ENCODE measurements around the gene GNB1. TPM values are rescaled to one million over a fixed set of nuclear protein-coding genes. Genes with fewer than 3 reads are reported as not detected.
"Not testable (repeated sequence)": the region's sequence is repeated elsewhere in the genome, so short reads cannot be mapped to it uniquely, and the experiment has no call there.

The GNB1 gene
- total RNA-seq = 409 and 419 TPM in 2 replicates

DNA sequence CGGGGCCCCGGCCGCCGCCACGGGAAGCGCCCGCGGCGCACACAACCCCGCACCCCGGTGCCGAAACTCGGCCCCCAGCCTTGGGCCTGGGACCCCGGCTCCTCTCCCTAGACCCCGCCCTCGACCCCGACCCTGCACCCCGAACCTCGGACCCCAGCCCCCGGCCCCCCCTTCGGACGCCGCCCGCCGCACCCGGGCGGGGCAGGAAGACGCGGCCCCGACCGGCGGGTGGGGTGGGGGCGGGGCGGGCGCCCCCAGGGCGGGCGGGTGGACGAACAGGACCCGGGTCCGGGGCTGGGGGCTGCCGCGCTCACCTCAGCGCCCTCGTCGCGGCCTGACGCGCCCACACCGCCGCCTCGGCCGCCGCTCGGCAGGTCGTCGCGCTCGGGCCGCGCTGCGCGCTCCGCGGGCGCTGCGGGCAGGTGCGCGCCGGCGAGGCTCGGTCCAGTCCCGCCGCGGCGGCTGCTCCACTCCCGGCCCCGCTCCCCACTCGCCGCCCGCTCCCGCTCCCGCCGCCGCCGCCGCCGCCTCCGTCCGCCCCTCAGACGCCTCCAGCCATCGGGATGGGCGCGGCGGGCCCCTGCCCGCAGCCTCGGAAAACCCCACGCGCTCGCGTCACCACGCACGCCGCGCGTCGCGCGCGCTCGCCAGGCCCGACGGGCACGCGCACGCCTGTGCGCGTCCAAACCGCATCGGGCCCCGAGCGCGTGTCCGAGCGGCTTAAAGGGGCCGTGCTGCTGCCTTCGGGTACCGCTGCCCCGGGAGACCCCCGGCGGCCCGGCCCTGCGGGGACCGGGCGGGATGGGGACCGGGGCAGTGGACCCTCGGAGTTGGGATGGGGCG lies at the start of gene GNB1:
Gene GNB1 (minus strand): TSS at position 582 of the 843 bp plus-strand sequence. CDS start 65,634 bp downstream, outside the sequence.
- intact Hi-C loops (cut with micrococcal nuclease) = loop anchor here (1.0 to 2.0 kb wide), 5 partner anchors 9 to 166 kb away; partner anchors contain the start of genes CDK11A, NADK and TMEM52

DNA sequence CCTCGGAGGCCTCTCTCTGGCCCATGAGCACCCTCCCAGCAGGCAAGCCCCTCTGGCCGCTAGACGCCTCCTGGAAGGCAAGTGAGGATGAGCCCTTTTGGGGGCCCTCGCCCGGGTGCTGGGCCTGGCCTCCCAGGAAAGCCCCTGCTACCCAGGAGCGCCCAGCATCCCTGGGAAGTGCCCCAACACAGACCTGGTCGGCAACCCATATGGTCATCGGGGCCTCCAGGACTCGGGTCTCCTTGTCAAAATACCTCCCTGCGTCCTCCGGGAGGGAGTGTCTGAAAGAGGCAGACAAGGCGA lies 49.2 kb upstream of the GNB1 start:
- intact Hi-C loops (cut with micrococcal nuclease) = no loop called here

DNA sequence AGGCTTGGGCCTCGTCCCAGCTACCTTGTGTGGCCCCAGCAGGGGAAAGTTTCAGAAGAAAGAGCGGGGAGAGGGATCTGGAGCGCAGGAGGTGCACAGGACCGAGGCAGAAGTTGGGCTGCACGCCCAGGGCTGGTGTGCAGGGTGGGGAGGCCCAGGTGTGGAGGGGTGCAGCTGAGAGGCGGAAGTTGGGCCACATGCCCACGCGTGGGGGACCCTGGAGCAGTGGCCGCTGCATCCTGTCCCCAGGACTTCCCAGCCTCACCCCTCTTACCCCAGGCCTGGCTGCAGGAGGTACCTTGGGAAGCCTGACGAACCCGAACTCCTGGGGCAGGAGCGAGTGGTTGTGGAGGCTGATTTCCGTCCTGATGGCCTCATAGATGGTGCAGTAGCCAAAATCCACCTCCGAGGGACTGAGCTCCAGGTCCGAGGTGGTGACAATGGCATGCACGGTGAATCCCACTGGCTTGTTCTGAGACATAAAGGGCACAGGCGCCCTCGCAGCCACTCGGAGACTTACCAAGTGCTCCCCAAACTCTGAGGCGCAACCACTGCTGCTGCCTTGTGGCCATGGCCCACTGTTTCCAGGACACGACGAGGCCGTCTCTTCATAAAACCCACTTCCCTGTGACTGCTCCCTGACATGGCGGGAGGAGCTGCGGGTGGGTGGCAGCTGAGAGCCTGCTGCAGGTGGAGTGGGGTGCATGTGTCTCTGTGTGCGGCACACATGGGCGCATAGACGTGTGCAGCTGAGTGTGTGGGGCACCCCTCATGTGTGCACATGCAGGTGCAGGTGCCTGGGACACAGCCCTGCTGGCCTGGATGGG lies 48.6 kb upstream of the GNB1 start:
- intact Hi-C loops (cut with micrococcal nuclease) = no loop called here

DNA sequence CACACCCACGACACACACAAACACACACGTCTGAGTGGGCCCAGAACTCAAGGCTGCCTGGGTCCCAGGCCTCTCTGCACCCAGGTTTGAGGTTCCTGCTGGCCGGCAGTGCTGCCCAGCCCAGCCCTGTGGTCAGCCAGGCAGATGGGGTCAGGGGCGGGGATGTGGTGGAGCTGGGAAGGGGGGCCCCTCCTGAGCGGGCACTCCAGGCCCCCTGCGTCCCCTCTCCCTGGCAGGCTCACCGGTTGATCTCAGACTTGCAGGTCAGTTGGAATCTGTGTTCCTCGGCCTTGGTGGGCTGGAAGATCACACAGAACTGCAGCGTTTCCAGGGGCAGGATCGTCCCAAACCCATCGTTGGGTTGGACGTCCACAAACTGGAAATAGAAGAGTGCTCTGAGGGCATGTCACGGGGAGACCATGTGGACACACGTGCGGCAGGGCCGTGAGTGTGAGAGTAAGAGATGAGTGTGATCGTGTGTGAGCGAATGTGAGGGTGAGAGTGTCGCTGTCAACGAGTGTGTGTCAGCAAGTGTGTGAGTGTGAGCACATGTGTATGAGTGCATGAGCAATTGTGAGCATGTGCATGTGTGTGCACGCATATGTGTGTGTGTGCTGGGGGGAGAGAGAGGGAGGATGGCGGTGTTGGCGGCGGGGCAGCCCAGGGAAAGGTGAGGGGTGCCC lies 47.9 kb upstream of the GNB1 start:
- intact Hi-C loops (cut with micrococcal nuclease) = no loop called here

DNA sequence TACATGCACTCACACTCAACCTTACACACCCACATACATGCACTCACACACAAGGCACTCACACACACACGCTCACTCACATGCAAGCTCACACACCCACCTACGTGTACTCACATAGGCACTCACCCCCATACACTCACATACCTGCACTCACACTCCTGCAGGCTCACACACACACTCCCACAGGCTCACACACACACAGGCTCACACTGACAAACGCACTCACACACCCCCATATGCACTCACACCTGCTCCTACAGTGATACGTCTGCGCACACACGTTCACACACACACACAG lies 47.3 kb upstream of the GNB1 start:
- intact Hi-C loops (cut with micrococcal nuclease) = no loop called here

DNA sequence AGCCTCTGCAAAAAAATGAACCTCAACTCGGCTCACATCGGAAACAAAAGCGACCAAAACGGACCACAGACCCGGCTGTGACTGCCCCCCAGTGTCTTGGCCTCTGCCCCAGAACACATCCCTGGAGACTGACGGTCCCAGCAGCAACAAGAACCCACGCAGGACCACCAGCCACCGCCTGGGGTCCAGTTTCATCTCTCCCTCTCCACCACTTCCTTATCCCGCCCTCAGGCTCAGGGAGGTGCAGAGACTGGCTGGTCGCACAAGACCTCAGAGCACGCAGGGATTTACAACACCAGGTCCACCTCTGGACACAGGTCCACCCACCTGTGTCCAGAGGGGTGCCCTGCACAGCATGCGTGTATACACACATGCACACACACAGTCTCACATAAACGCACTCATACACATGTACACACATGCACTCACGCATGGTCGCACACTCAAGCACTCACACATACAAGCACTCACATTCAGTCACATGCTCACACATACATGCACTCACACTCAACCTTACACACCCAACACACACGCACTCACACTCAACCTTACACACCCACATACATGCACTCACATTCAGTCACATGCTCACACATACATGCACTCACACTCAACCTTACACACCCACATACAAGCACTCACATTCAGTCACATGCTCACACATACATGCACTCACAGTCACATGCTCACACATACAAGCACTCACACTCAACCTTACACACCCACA lies 46.8 kb upstream of the GNB1 start:
- intact Hi-C loops (cut with micrococcal nuclease) = no loop called here

DNA sequence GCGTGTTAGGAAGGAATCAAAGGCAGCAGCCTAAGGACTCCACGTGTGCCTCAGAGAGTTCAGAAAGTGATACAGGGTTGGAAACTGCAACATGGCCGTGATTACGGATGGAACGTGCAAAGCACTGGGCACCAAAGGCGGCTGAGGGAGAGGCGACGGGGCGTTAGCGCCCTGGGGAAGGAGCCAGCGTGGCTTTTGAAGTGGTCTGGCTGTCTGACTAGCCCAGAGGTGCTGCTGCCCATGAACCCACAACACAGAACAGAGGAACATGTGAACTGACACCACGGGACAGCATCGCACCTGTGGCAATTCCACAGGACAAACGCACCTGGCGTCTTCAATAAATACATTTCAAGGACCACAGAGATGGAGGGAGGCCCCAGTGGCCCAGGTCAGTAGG lies 46.2 kb upstream of the GNB1 start:
- intact Hi-C loops (cut with micrococcal nuclease) = no loop called here

DNA sequence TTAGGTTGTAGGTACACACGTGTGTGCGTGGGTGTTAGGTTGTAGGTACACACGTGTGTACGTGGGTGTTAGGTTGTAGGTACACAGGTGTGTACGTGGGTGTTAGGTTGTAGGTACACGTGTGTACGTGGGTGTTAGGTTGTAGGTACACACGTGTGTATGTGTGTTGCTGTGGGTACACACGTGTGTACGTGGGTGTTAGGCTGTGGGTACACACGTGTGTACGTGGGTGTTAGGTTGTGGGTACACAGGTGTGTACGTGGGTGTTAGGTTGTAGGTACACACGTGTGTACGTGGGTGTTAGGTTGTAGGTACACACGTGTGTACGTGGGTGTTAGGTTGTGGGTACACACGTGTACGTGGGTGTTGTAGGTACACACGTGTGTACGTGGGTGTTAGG lies 44.0 kb upstream of the GNB1 start:
- intact Hi-C loops (cut with micrococcal nuclease) = not testable (repeated sequence)

DNA sequence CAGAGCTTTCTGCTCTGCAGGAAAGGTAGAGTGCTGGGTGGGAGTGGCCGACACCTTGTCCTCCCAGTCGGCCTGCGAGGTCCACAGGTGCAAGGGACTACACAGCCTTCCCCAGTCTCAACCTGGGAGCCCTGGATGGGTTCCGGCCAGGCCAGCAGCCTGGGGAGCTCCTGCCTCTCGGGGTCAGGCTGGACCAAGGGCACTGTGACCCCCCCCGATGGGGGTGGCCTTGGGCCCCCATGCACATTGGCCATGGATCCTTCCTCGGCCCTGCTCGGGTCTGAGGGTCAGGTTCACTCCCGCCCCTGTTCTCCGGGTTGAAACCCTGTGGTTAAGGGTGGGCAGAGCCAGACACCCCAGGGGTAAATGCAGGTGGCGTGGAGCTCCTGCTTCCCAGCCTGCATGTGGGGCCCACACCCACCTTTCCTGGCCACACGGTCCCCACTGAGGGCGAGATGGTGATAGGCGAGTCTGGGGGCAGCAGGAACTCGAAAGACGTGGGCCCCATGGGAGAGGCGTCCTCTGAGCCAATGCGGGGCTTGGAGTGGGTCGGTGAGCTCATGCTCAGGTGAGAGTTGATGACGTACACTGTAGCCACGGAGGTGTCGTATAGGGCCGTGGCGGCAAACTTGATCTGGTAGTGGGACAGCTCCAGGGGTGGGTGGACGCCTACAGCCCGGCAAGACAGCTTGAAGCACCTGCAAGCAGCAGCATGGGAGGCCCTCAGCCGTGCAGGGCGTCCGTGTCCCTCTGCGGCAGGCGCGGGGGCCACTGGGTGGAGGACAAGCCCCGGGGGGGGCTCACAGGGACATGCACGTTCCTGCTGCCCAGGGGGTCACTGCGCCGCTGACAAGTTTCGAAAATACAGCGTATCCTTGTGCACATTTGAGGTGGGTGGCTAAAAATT lies 39.0 kb upstream of the GNB1 start:
- intact Hi-C loops (cut with micrococcal nuclease) = no loop called here

DNA sequence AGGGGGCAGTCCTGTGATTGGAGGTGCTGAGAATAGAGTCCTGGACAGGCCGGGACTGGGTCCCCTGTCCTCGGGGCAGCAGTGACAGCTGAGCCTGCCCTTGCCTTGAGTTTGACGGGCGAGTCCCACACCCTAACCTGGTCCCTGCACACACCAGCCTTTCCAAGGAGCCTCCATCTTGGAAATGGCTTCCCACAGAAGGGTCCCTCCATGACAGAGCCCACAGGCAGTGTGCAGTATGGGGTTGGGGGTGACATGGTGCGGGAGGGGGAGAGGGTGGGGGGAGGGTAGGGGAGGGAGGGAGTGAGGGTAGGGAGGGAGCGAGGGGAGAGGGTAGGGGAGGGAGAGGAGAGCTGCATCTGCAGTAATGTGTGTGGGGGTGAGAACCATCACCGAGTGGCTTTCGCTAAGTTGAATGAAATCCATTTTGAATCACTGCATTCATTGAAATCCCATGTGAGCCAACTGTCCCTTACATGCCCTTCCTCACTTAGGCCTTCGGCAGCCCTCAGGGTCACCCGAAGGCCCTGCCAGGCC lies 38.3 kb upstream of the GNB1 start:
- intact Hi-C loops (cut with micrococcal nuclease) = no loop called here

DNA sequence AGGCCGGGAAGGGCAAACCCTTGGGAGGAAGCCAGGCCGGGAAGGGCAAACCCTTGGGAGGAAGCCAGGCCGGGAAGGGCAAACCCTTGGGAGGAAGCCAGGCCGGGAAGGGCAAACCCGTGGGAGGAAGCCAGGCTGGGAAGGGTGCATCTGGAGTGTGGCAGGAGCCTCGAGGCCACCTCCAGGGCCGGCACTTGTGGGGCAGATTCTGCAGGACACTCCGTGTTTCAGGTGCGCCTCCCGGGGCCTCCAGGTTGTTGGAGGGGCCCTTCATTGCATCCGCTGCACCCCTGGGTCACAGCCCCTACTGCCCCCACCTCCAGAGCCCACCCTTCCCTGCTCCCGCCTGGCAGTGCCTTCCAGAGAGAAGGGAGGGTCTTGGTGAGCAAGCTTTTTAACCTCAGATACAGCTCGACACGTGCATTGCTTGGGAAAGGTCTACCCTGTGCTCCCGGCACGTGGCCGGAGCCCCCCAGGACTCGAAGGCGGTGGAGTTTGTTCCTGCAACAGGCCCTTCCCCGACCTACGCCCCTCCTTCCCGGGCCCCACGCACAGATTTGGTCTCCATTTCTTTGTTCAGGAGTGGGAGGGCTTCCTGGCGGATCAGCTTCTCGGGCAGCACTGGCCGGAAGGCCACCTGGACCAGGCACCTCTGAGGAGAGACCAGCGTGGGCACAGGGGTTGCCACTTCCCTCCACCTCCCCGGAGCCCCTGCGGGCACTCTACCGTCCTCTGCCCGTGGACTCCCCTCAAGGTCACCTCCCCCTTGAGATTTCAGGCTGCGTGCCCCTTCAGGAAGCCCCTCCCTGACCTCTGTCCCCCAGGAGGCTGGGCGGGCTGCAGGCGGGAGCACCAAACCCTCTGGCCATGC lies 37.6 kb upstream of the GNB1 start:
- intact Hi-C loops (cut with micrococcal nuclease) = no loop called here

DNA sequence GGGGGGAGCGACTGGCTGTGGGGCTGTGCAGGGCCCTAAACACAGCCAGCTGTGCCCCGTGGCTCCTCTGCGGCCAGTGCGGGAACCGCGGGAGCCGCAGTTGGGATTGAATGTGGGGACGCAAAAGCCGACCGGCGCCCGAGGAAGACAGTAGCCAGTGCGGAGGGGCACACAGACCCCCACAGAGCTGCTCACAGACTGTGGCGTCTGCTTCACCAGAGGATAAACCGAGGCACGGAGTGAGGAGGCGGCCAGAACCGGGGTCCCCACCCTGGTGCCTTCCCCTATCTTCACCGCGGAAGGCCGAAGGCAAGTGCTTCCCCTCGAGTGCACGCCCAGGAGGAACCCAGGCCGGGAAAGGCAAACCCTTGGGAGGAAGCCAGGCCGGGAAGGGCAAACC lies 36.9 kb upstream of the GNB1 start:
- intact Hi-C loops (cut with micrococcal nuclease) = no loop called here

DNA sequence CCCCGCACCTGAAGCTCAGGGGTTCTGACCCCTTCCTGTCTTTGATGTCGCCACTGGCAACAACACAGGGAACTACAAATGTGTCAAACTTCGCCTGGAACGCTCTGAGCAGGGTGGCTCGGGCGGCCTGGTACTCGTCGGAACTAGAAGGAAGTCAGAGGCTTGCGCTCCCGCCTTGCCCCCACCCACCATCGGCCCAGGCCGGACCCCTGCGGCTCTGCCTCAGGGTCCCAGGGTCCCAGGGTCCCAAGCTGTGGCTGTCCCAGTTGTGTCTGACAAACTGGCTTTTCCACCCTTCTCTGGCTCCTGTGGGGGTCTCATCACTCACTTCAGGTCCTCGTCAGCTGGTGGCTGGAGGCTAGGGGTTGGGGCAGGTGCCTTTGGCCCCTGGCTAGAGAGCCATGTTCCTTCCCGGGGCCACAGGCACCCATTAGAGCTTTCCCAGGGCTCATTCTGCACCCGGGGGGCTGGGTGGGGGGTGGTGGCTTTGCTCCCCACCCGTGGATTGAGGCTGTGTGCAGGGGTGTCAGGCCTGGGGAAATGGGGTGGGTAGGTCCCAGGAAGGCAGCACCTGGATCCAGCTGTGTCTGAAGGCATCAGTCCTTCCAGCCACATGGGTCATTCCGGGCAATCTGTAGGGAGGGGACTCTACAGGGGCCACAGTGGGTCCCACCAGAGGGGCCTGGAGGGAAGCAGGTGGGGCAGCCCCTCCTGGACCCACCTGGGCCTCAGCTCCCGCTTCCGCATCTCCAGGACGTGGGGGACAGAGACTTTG lies 36.2 kb upstream of the GNB1 start:
- intact Hi-C loops (cut with micrococcal nuclease) = no loop called here

DNA sequence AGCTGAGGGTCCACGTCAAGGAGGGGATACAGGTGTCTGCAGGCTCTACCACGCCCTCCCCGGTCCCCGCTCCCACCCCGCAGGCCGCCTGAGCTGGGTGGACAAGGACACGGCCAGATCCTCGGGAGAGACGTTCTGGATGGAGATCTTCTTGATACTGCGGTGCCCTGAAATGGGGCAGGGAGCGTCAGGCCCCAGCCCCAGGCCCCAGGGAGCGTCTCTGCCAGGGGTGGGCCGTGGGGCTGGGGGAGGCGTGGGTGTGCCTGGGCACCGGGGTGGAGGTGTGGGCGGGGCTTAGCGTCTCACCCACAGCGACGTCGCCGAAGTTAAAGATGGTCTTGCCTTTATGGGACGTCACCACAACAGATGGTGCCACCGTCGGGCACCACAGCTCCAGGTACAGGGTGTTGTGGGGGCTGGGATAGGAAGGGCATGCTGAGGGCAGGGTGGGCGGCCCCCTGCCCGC lies 35.5 kb upstream of the GNB1 start:
- intact Hi-C loops (cut with micrococcal nuclease) = no loop called here

DNA sequence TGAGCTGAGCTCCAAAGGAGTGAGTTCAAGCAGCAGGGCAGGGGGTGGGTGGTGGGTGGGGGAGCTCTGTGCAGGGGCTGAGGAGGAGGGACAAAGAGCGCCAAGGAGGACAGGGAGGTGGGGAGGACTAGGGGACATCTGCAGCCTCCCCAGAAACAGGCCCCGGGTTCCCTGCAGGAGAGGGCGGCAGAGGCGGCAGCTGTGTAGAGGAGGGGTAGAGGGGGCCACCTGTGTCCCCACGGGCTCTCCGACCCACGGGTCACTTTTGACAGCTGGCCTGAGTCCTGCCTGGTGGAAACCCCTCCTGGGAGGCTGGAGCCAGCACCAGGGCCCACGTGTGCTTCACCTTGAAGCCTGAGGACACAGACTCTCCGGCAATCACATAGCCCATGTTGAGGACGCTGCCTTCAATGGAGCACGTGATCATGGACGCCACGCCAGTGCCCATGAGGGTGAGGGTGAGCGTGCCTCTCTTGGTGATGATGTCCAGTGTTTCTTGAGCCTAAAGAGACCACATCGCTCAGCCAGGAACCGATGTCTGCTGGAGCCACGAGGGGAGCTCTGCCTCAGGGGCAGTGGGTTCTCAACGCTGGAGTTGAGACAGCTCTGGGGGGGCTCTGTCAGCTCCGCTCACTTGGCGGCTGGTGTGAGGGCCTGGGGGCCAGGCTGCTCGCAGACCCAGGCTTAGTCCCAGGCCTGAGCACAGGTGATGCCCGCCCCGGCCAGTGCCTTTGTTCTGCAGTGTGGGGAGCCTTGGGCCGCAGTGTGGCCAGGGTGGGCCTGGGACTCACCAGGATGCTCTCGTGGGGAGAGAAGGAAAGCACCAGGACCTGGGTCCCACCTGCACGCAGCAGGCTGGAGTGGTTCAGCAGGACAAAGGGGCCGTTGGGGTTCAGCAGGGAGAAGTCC lies 34.8 kb upstream of the GNB1 start:
- intact Hi-C loops (cut with micrococcal nuclease) = no loop called here

DNA sequence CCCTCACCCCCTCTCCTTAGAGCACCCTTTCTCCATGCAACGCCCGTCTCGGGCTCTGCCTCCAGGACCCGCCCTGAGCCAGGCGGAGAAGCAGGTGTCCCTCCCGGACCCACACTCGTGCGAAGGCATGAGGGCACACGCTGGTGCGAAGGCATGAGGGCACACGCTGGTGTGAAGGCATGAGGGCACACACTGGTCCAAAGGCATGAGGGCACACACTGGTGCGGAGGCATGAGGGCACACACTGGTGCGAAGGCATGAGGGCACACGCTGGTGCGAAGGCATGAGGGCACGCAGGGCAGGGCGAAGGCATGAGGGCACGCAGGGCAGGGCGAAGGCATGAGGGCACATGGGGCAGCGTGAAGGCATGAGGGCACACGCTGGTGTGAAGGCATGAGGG lies 34.0 kb upstream of the GNB1 start:
- intact Hi-C loops (cut with micrococcal nuclease) = no loop called here

DNA sequence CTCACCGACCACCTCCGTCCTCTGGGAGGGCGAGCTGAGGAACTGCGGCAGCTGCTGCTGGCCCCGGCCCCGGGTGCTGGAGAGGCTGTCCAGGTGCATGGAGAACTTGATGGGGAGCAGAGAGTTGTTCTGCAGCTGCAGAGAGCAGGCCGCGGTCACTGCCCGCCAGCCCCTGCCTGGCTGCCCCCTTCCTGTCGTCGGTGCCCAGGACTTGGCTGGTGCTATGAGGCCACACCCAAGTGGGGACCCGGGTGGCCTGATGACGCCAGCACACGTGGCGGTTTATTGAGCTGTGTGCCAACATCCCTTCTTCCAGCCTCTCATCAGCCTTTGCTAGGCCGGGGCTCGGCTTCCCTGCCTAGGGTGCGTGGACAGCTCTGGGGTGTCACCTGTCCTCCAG lies 33.5 kb upstream of the GNB1 start:
- intact Hi-C loops (cut with micrococcal nuclease) = no loop called here

Data from T-helper 1 cell treated with Interleukin-12 subunit alpha and Interleukin-12 subunit beta and Interleukin-4 antibody, amounts not matched to agents 30 ng/mL and 1 ng/mL, for 36 hours (primary cell).